ENCODE measurements around the gene CEP104.
A peak's percentile ranks its signal among the peaks of the same experiment; 100 is the strongest.

The CEP104 gene

GRCh38 chr1:3776231-3776961 is 80.6 kb downstream of the CEP104 start:
- DNase-seq (ENCODE audit: low read depth in 2 of 2), result no peak
- H3K4me3 ChIP-seq (replicated peaks in 1 of 2; ENCODE audit: low read depth in 2 of 2, low read length in 2 of 2), result no peak overlapping the region
- TF ChIP-seq, protein P1, sequence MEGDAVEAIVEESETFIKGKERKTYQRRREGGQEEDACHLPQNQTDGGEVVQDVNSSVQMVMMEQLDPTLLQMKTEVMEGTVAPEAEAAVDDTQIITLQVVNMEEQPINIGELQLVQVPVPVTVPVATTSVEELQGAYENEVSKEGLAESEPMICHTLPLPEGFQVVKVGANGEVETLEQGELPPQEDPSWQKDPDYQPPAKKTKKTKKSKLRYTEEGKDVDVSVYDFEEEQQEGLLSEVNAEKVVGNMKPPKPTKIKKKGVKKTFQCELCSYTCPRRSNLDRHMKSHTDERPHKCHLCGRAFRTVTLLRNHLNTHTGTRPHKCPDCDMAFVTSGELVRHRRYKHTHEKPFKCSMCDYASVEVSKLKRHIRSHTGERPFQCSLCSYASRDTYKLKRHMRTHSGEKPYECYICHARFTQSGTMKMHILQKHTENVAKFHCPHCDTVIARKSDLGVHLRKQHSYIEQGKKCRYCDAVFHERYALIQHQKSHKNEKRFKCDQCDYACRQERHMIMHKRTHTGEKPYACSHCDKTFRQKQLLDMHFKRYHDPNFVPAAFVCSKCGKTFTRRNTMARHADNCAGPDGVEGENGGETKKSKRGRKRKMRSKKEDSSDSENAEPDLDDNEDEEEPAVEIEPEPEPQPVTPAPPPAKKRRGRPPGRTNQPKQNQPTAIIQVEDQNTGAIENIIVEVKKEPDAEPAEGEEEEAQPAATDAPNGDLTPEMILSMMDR (IDR thresholded peaks at IDR 0.05; ENCODE audit: low read depth, low read length), result no peak

GRCh38 chr1:3775490-3776230 is 81.4 kb downstream of the CEP104 start:
- DNase-seq (ENCODE audit: low read depth in 2 of 2), result peak; percentile 51 to 78
- no peak overlapping the region for H3K4me3 ChIP-seq (replicated peaks in 1 of 2; ENCODE audit: low read depth in 2 of 2, low read length in 2 of 2)

DNA sequence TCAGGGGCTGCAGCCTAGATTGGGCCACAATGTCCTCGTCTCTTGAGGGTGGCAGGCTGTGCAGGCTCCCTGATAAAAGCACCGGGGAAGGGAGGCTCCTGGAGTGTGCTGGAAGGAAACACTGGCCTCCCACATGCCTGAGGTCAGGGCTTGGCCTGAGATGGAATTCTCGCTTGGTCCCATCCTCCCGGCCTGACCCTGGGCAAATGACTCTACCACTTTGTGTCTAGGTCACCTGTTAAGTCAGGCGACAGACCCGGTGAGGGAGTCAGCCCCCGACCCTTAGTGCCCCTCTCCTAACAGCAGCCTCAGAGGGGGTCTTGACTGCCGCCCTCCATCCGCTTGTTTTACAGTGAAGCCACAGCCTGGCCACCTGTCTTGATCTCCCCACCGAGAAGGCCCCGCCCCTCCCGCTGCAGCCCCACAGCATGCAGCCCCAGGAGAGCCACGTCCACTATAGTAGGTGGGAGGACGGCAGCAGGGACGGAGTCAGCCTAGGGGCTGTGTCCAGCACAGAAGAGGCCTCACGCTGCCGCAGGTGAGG is 82.0 kb downstream of the CEP104 start:
- TF ChIP-seq, protein P1 (IDR thresholded peaks at IDR 0.05; ENCODE audit: low read depth, low read length), result no peak
- H3K4me3 ChIP-seq (replicated peaks in 1 of 2; ENCODE audit: low read depth in 2 of 2, low read length in 2 of 2), result no peak overlapping the region
- DNase-seq (ENCODE audit: low read depth in 2 of 2), result peak in 1 of 2 donors; percentile 32

More at GRCh38 chr1:3775490-3776230, 81.4 kb downstream of the CEP104 start:
- TF ChIP-seq, protein P1 (IDR thresholded peaks at IDR 0.05; ENCODE audit: low read depth, low read length), result no peak

- DNase-seq (ENCODE audit: low read depth in 2 of 2), result no peak
- H3K4me3 ChIP-seq (replicated peaks in 1 of 2; ENCODE audit: low read depth in 2 of 2, low read length in 2 of 2), result no peak overlapping the region
- TF ChIP-seq, protein P1 (IDR thresholded peaks at IDR 0.05; ENCODE audit: low read depth, low read length), result no peak
These were observed 82.6 kb downstream of the CEP104 start for GRCh38 chr1:3774276-3774945.

DNA sequence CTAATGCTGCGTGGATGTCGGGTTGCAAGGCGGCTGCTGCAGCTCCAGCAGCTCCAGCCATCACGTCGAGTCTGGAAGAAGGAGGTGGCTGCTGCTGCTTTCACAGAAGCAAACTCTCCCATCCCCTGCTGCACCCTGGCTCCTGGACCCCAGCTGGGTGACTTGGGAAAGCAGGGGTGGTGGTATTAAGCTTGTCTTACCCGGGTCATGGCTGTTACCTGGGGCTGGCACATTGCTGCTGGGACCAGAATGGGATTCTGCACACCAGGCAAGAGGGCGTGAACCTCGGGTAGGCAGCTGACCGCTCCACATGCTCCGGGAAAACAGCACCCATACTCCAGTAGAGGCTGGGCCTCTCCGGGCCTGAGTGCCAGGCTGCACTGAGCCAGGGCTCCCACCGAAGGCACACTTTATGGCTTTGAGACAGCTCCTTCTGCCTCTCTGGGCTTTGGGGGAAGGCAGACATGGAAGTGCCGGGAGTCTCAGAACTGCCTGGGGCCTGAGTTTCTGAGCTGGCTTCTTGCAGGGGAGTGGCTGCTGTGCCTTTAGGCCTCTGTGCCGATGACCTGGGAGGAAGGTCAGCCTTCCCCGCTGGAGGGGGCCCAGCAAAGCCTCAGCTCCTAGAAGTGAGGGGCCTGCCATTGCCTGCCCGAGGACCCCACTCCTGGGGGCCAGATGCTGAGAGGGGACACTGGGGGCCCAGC is 83.3 kb downstream of the CEP104 start:
- DNase-seq (ENCODE audit: low read depth in 2 of 2), result no peak
- TF ChIP-seq, protein P1 (IDR thresholded peaks at IDR 0.05; ENCODE audit: low read depth, low read length), result no peak
- peak overlapping the region in 1 of 2 donors; percentile 46 for H3K4me3 ChIP-seq (replicated peaks in 1 of 2; ENCODE audit: low read depth in 2 of 2, low read length in 2 of 2)

Measured in cardiac fibroblast (primary cell).